Lower lobe of right lung (tissue), 2 donors: ENCODE results near the gene RUNX1. TPM values are rescaled to one million over a fixed set of nuclear protein-coding genes. Genes with fewer than 3 reads are reported as not detected.

Experiments used
- ATAC-seq, 2 donors: fragments of 200-7000 bp; cut with Tn5 transposase; one replicate each; pipeline ENCODE4 v1.9.1; 2020 to 2022; ENCODE audit warnings: mild to moderate bottlenecking in 2 of 2, moderate library complexity in 2 of 2
- DNase-seq: peaks from one replicate; pipeline ENCODE4 v3.0.0-alpha.2; 2020
- H3K27ac ChIP-seq: fragments of 200-600 bp; one replicate; pipeline ENCODE4 v1.8.0; 2022
- H3K27me3 ChIP-seq: fragments of 200-600 bp; one replicate; pipeline ENCODE4 v1.8.0; 2022; ENCODE audit warnings: low read depth
- H3K36me3 ChIP-seq: fragments of 200-600 bp; one replicate; pipeline ENCODE4 v1.8.0; 2022; ENCODE audit warnings: mild to moderate bottlenecking
- H3K4me1 ChIP-seq: fragments of 200-600 bp; one replicate; pipeline ENCODE4 v1.8.0; 2022
- H3K4me3 ChIP-seq: fragments of 200-600 bp; one replicate; pipeline ENCODE4 v1.8.0; 2022; ENCODE audit warnings: mild to moderate bottlenecking
- H3K9me3 ChIP-seq: fragments of 200-600 bp; one replicate; pipeline ENCODE4 v1.8.0; 2022
- intact Hi-C: fragments of 100-400 bp; cut with DNase I; formaldehyde crosslinking; loops from one replicate; pipeline ENCODE4 v1.11.0; 2022
- total RNA-seq: library from RNA; stranded (reverse); fragmentation: NEBNext Ultra II Directional; extraction: Animal tissue kit (Norgen Biotek cat#: 25700); gene quantifications from one replicate; pipeline ENCODE4 v1.2.1, GENCODE V29; 2021
- TF ChIP-seq, protein P1 (sequence below): fragments of 200-600 bp; IDR thresholded peaks from one replicate; pipeline ENCODE4 v1.8.0; 2022; ENCODE audit warnings: antibody characterized with exemption, mild to moderate bottlenecking
- donor health status: DM: no; HTN: yes; CAD: no; lungs with severe emphysema.

The RUNX1 gene
- total RNA-seq, 1 donor from 2014 or later, result 110 TPM

DNA sequence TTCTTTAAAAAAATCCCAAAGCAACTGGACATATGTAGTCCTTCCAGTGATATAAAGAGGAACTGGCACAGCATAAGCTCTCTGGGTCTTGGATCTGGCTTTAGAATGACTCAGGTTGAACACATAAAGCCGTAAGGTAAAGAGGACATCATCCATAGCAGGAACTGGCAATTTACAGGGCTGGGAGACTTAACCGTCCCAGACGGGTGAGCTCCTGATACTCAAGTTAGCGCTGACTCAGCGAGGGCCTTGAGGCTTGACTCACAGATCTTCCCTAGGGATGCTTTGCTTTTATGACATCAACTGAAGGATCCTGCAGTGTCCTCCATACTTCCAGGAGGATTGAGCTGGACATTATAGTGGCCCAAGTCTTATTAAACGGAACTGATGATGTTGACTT, 226.2 kb downstream of the RUNX1 start:
- Histone ChIP-seq H3K9me3 (no peaks in the 10 kb centered on the region), H3K4me1 (peaks cover 23% of the 10 kb centered on the region), H3K27ac (no peak overlapping the region), H3K36me3 (peaks cover 68% of the 10 kb centered on the region), H3K27me3 (no peaks in the 10 kb centered on the region), H3K4me3 (no peak overlapping the region)
- DNase-seq (no peak), ATAC-seq (no peak)
- intact Hi-C loops, result no loop called here
- TF ChIP-seq, protein P1, sequence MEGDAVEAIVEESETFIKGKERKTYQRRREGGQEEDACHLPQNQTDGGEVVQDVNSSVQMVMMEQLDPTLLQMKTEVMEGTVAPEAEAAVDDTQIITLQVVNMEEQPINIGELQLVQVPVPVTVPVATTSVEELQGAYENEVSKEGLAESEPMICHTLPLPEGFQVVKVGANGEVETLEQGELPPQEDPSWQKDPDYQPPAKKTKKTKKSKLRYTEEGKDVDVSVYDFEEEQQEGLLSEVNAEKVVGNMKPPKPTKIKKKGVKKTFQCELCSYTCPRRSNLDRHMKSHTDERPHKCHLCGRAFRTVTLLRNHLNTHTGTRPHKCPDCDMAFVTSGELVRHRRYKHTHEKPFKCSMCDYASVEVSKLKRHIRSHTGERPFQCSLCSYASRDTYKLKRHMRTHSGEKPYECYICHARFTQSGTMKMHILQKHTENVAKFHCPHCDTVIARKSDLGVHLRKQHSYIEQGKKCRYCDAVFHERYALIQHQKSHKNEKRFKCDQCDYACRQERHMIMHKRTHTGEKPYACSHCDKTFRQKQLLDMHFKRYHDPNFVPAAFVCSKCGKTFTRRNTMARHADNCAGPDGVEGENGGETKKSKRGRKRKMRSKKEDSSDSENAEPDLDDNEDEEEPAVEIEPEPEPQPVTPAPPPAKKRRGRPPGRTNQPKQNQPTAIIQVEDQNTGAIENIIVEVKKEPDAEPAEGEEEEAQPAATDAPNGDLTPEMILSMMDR, result no peak

DNA sequence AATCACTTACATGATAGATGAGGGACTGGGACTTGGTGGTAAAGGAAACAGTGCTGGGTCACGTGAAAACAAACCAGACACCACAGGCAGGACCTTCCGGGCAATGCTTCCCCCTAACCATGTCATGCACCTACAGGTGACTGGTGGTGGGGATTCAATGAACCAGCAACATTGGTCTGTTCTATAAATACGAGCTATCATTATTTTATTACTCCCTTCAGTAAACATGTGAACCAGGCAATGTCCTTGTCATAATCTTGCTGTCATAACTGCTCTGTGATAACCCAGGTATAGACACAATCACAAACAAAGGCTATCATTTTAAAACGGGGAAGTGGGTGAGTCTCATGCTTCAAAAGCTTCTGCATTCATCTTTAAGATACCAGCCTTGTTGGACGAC, 226.9 kb downstream of the RUNX1 start:
- no peak for DNase-seq
- TF ChIP-seq, protein P1, result no peak
- Histone ChIP-seq H3K4me3 (no peak overlapping the region), H3K36me3 (peaks cover 69% of the 10 kb centered on the region), H3K4me1 (peaks cover 16% of the 10 kb centered on the region), H3K27me3 (no peaks in the 10 kb centered on the region), H3K27ac (no peak overlapping the region), H3K9me3 (no peaks in the 10 kb centered on the region)
- intact Hi-C loops, result no loop called here
- ATAC-seq, result no peak

DNA sequence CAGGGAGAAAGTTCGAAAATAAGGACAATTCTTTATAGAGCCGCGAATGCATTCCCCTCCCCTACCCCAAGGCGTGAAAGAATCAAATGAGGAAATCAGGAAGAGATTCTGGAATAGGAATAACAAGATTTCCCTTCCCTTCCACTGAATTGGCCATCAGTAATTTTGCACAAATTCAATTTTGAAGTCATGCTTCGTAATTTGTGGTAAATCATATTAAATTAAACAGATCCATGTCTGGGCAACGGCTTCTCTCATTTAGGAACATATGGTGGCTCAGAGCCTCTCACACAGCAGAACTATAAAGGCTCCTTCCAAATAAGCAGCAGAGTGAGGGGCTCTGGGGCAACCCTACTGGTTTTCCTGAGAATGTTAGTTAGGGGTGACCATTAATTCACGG, 227.4 kb downstream of the RUNX1 start:
- H3K4me1 ChIP-seq, result peaks cover 16% of the 10 kb centered on the region
- no peak overlapping the region for H3K27ac ChIP-seq
- no peak overlapping the region for H3K4me3 ChIP-seq
- intact Hi-C loops, result no loop called here
- DNase-seq (no peak), ATAC-seq (no peak)
- no peaks in the 10 kb centered on the region for H3K9me3 ChIP-seq
- TF ChIP-seq, protein P1, result no peak
- peaks cover 71% of the 10 kb centered on the region for H3K36me3 ChIP-seq
- H3K27me3 ChIP-seq, result no peaks in the 10 kb centered on the region

DNA sequence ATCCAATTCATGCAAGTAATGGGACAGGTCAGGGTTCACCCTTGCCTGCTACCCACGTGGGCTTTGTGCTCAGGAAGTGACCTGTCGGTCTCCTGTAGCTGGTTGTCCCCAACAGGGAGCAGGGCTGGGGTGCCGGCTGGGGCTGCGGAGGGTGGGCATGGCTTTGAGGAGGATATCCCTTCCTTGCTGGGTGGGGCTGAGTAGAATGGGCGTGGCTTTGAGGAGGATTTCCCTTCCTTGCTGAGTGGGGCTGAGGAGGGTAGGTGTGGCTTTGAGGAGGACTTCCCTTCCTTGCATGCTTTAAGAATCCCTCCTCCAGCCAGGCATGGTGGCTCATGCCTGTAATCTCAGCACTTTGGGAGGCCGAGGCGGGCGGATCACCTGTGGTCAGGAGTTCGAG, 229.1 kb downstream of the RUNX1 start:
- intact Hi-C loops, result no loop called here
- TF ChIP-seq, protein P1, result no peak
- DNase-seq (no peak), ATAC-seq (peak; percentile 28 to 48)
- peaks cover 9% of the 10 kb centered on the region for H3K4me1 ChIP-seq
- H3K27me3 ChIP-seq, result no peaks in the 10 kb centered on the region
- peaks cover 71% of the 10 kb centered on the region for H3K36me3 ChIP-seq
- no peaks in the 10 kb centered on the region for H3K9me3 ChIP-seq
- no peak overlapping the region for H3K27ac ChIP-seq
- no peak overlapping the region for H3K4me3 ChIP-seq

DNA sequence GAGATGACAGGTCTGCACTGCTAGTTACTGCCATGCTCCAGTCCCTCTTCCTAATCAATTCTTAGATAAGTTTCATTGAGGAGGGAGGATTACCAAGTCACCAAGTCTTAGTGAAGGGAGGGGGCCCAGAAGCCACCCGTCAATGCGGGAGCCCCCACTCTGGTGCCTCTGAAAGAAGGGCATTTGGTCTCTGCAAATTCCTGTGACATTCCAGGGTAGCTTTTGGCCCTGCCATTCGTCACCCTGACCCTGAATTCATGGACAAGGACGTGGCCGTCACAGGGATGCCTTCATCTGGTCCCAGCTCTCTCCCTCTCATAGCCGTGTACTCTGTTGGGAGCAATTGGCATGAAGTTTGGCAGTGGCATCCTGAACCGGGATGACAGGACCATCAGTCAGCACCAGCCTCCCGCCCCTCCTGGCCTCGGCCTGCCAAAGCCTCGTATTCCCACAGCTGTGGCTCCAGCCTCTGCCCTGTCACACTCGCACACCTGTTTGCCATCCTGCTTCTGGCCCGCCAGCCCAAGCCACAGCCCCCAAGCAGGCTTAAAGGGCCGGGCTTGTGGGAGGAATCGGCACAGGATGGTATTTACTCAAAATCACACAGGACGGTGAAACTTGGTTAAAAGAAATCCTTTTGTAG, 229.6 kb downstream of the RUNX1 start:
- no peak for ATAC-seq
- H3K9me3 ChIP-seq, result no peaks in the 10 kb centered on the region
- no peak overlapping the region for H3K27ac ChIP-seq
- TF ChIP-seq, protein P1, result no peak
- peaks cover 9% of the 10 kb centered on the region for H3K4me1 ChIP-seq
- peaks cover 73% of the 10 kb centered on the region for H3K36me3 ChIP-seq
- H3K27me3 ChIP-seq, result no peaks in the 10 kb centered on the region
- intact Hi-C loops, result no loop called here
- DNase-seq, result no peak
- H3K4me3 ChIP-seq, result no peak overlapping the region
